HG02870 (cell line): ENCODE data around the gene RNASET2.
A peak's percentile ranks its signal among the peaks of the same experiment; 100 is the strongest.

Experiments used
- ATAC-seq: cut with Tn5 transposase; IDR thresholded peaks from one replicate; pipeline ENCODE4 v1.9.1; 2021; ENCODE audit warnings: mild to moderate bottlenecking, moderate library complexity; ENCODE audit not compliant: unreplicated experiment

RNASET2 gene

GRCh38 chr6:166970091-166970490 is 13.7 kb upstream of the RNASET2 start:
- no peak for ATAC-seq

- ATAC-seq = no peak
These were observed 13.1 kb upstream of the RNASET2 start for GRCh38 chr6:166969390-166970002.

- ATAC-seq = no peak
These were observed 9.9 kb upstream of the RNASET2 start for GRCh38 chr6:166966268-166966667.

GRCh38 chr6:166960609-166960978 is 4.2 kb upstream of the RNASET2 start:
- ATAC-seq = no peak

- ATAC-seq = no peak
These were observed 3.7 kb upstream of the RNASET2 start for GRCh38 chr6:166959911-166960608.

GRCh38 chr6:166958926-166959861 is 2.8 kb upstream of the RNASET2 start:
- ATAC-seq = no peak

- ATAC-seq = no peak
These were observed 1.4 kb upstream of the RNASET2 start for GRCh38 chr6:166957805-166958076.

GRCh38 chr6:166957087-166957804 is 896 bp upstream of the RNASET2 start:
- peak; percentile 29 for ATAC-seq

- ATAC-seq = peak; percentile 3
These were observed 396 bp downstream of the RNASET2 start for GRCh38 chr6:166955865-166956443.

- ATAC-seq = no peak
These were observed 1.1 kb downstream of the RNASET2 start for GRCh38 chr6:166955121-166955864.

GRCh38 chr6:166954118-166954713 is 2.1 kb downstream of the RNASET2 start:
- ATAC-seq = no peak

- no peak for ATAC-seq
These were observed 3.5 kb downstream of the RNASET2 start for GRCh38 chr6:166952567-166953486.

GRCh38 chr6:166952121-166952520 is 4.2 kb downstream of the RNASET2 start:
- no peak for ATAC-seq

- ATAC-seq = no peak
These were observed 4.7 kb downstream of the RNASET2 start for GRCh38 chr6:166951670-166952060.

- peak; percentile 89 for ATAC-seq
These were observed 5.3 kb downstream of the RNASET2 start for GRCh38 chr6:166950892-166951669.

GRCh38 chr6:166950443-166950821 is 5.9 kb downstream of the RNASET2 start:
- ATAC-seq = peak; percentile 38

- no peak for ATAC-seq
These were observed 6.6 kb downstream of the RNASET2 start for GRCh38 chr6:166949528-166950442.
